HFFc6 (cell line): ENCODE data around the gene ROBO1. TPM values are rescaled to one million over a fixed set of nuclear protein-coding genes. Genes with fewer than 3 reads are reported as not detected.

Experiments
- DNase-seq: peaks from one replicate; pipeline ENCODE4 v3.0.0-alpha.2; 2018
- H3K27ac Mint-ChIP-seq: 2 replicates; pipeline ENCODE4 v1.8.0; 2020; ENCODE audit warnings: mild to moderate bottlenecking, mixed read lengths
- H3K27me3 Mint-ChIP-seq: 2 replicates; pipeline ENCODE4 v1.8.0; 2021; ENCODE audit warnings: mild to moderate bottlenecking, moderate library complexity, mixed read lengths; ENCODE audit not compliant: insufficient read depth
- H3K36me3 Mint-ChIP-seq: 2 replicates; pipeline ENCODE4 v1.8.0; 2021; ENCODE audit warnings: low read depth, mixed read lengths
- H3K4me1 Mint-ChIP-seq: 2 replicates; pipeline ENCODE4 v1.8.0; 2020; ENCODE audit warnings: low read depth, mixed read lengths
- H3K4me3 Mint-ChIP-seq: 2 replicates; pipeline ENCODE4 v1.8.0; 2020; ENCODE audit warnings: mild to moderate bottlenecking, moderate library complexity, mixed read lengths
- H3K9me3 Mint-ChIP-seq: 2 replicates; pipeline ENCODE4 v1.8.0; 2020; ENCODE audit warnings: mild to moderate bottlenecking, mixed read lengths
- CTCF ChIP-seq: fragments of 200-600 bp; sonication (generic); IDR thresholded peaks from 2 replicates; pipeline ENCODE4 v1.5.0; 2021; ENCODE audit warnings: antibody characterized with exemption, mild to moderate bottlenecking
- total RNA-seq, 6 experiments: library from RNA; stranded (reverse); fragmentation: NEBNext Ultra II Directional; extraction: Animal tissue kit (Norgen Biotek cat#: 25700); gene quantifications; 2 replicates in 1 of 6; 3 replicates in 5 of 6; pipeline ENCODE4 v1.2.3, GENCODE V29; 2021

The ROBO1 gene
- total RNA-seq, 6 experiments from 2014 or later: 38.7 to 51.3 (median 41.7) TPM

DNA sequence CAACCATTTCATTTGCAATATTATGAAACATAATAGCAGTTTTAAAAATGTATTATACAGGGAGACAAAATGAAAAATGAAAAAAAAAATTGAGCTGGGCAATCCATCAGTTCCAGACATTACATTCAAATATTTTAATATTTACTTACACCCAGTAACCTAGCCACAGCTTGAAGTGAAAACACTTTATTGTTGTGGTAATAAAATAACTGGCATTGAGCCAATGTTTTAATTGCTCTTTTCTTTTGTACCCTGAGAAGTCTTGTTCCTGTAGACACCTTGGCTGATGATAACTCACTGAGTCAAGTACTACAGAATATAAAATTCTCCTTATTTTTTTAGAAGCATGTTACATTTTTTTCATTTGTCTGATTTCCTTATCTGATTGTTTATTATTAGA, 180.6 kb downstream of the ROBO1 start:
- no peaks in the 10 kb centered on the region for H3K4me1 Mint-ChIP-seq
- H3K27me3 Mint-ChIP-seq: no peaks in the 10 kb centered on the region
- no peaks in the 10 kb centered on the region for H3K36me3 Mint-ChIP-seq

DNA sequence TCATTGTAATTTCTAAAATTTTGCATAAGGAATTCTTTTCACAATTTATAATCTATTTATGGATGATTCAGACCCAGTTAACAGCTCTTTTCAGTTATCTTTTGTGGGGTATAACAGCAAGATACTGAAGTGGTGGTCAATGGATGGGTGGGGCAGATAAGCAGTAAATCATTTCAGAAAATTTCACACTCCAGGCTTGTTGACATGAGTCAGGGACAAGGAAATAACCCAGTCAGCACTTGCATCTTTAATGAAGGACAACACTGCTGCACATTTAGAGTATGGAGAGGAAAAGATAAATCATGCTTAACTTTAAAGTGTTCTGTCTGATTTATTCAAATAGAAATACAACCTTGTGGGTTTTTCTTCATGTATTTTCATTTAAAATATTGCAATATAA, 181.6 kb downstream of the ROBO1 start:
- Mint-ChIP-seq H3K9me3 (peaks cover 8% of the 10 kb centered on the region; the same call in 1 of the 2 replicates), H3K4me3 (no peak overlapping the region), H3K27me3 (no peaks in the 10 kb centered on the region), H3K4me1 (no peaks in the 10 kb centered on the region), H3K27ac (no peak overlapping the region), H3K36me3 (no peaks in the 10 kb centered on the region)
- DNase-seq: no peak
- TF ChIP-seq CTCF: no peak

More for the DNA sequence above, 180.6 kb downstream of the ROBO1 start:
- H3K9me3 Mint-ChIP-seq: peaks cover 8% of the 10 kb centered on the region; the same call in 1 of the 2 replicates
- DNase-seq: no peak
- no peak overlapping the region for H3K4me3 Mint-ChIP-seq
- H3K27ac Mint-ChIP-seq: no peak overlapping the region
- no peak for TF ChIP-seq CTCF

DNA sequence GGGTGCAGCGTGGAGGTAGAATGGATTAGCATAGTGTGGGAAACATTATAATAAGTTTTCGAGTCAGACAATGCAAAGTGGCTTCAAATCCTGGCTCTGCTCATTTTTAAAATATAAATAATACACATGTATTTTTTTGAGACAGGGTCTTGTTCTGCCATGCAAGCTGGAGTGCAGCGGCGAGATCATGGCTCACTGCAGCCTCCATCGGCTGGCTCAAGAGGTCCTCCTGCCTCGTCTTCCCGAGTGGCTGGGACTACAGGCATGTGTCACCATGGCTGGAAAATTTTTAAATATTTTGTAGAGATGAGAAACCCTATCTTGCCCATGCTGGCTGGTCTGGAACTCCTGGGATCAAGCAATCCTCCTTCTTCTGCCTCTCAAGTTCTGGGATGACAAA, 194.9 kb downstream of the ROBO1 start:
- no peak overlapping the region for H3K27ac Mint-ChIP-seq
- H3K4me1 Mint-ChIP-seq: no peaks in the 10 kb centered on the region
- H3K4me3 Mint-ChIP-seq: no peak overlapping the region
- no peaks in the 10 kb centered on the region for H3K27me3 Mint-ChIP-seq
- H3K36me3 Mint-ChIP-seq: no peaks in the 10 kb centered on the region
- TF ChIP-seq CTCF: no peak
- DNase-seq: no peak
- peaks cover 4% of the 10 kb centered on the region; the same call in 1 of the 2 replicates for H3K9me3 Mint-ChIP-seq

DNA sequence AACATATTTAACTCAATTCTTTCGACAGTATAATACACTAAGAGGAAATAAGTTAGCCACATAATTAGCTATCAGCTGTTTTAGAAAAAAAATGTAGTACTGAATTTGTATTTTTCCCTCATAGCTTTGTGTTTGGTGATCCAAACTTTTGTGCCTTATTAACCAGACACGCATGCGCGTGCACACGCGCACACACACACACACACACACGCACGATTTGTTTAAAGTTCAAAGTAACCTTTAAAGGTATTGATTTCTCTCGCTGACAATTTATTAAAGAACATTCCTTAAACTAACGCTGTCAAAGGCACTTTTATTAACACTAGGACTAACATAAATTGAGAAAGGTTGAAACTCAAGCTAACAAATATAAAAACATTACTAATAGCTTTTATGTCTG, 198.9 kb downstream of the ROBO1 start:
- no peak for TF ChIP-seq CTCF
- no peaks in the 10 kb centered on the region for H3K36me3 Mint-ChIP-seq

DNA sequence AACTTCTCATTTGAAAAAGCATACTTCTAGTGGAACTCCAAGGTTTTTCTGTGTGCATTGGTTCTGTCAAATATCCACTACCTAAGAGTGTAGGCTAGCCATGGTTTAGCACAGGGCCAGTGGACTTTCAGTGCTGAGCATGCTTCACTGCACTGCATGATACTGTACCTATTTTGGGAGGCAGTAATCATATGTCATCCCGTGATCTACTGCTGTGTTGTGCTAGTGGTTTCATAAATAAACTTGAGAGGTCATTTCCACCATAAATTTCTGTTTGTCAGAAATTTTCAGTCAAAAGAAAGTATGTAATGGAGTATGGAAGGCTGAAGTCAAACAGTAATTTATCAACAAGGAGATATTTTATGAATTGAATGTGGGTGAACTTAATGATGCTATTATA, 203.6 kb downstream of the ROBO1 start:
- Mint-ChIP-seq H3K36me3 (no peaks in the 10 kb centered on the region; the same call in 1 of the 2 replicates), H3K27ac (no peak overlapping the region), H3K9me3 (peaks cover 9% of the 10 kb centered on the region; the same call in 1 of the 2 replicates), H3K27me3 (no peaks in the 10 kb centered on the region), H3K4me3 (no peak overlapping the region), H3K4me1 (no peaks in the 10 kb centered on the region)
- no peak for DNase-seq
- TF ChIP-seq CTCF: no peak

More for the DNA sequence above, 198.9 kb downstream of the ROBO1 start:
- DNase-seq: no peak
- Mint-ChIP-seq H3K4me1 (no peaks in the 10 kb centered on the region), H3K27me3 (no peaks in the 10 kb centered on the region), H3K27ac (no peak overlapping the region), H3K4me3 (no peak overlapping the region), H3K9me3 (peaks cover 4% of the 10 kb centered on the region; the same call in 1 of the 2 replicates)

DNA sequence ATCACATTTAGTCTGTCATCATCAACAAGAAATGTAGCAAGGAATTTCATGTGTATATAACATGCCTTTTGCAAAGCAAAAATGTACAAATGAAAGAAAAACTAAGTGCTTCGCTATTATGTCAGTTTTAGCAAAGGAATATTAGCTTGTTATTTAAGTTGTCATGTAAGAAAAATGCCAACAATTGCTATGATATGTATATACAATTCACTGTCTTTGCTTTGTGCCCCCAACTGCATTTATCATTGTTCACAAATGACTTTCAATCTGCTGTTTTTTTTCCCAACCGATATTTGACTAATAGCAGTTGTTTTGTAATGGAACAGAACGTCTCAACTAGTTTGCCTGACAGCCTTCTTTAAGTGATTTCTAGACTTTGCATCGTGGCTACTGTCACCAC, 207.1 kb downstream of the ROBO1 start:
- Mint-ChIP-seq H3K27ac (no peak overlapping the region), H3K27me3 (no peaks in the 10 kb centered on the region)

More for the DNA sequence above, 207.1 kb downstream of the ROBO1 start:
- H3K9me3 Mint-ChIP-seq: peaks cover 9% of the 10 kb centered on the region; the same call in 1 of the 2 replicates
- no peak overlapping the region for H3K4me3 Mint-ChIP-seq
- H3K36me3 Mint-ChIP-seq: no peaks in the 10 kb centered on the region; the same call in 1 of the 2 replicates
- H3K4me1 Mint-ChIP-seq: no peaks in the 10 kb centered on the region
- DNase-seq: no peak
- TF ChIP-seq CTCF: no peak
